HepG2 (cell line): ENCODE results near the gene RPL36. TPM values are rescaled to one million over a fixed set of nuclear protein-coding genes. Genes with fewer than 3 reads are reported as not detected.

Experiments
- ATAC-seq: fragments of 200-7000 bp; cut with Tn5 transposase; 3 replicates; pipeline ENCODE4 v1.9.1; 2020; ENCODE audit warnings: mild to moderate bottlenecking, moderate library complexity
- BruUV-seq: library from RNA; stranded (reverse); fragments of 400-500 nt; replicated peaks from 2 replicates; lab custom pipeline; 2021; lab: Mats Ljungman, UMichigan
- CTCF ChIA-PET: fragments of 300-600 bp; formaldehyde crosslinking; extraction: SDS; loops from one replicate; lab custom pipeline; 2021; ENCODE audit warnings: low total read pairs, inconsistent platforms, low intra/inter-chr PET ratio; lab: Yijun Ruan, JAX
- POLR2A ChIA-PET: fragments of 350-600 bp; sonication (Branson Sonifier 250); formaldehyde crosslinking; loops from one replicate; lab custom pipeline; 2020; ENCODE audit warnings: antibody characterized with exemption, inconsistent platforms; lab: Yijun Ruan, JAX
- DNase-seq: peaks from one replicate; pipeline ENCODE4 v3.0.0-alpha.2; 2015; ENCODE audit warnings: low spot score
- FAIRE-seq: peaks from 3 replicates; lab custom pipeline; 2011; peaks lifted over from hg19 to GRCh38; lab: Jason Lieb, UNC
- H2AFZ ChIP-seq: one replicate; pipeline ENCODE4 v1.6.1; 2011; ENCODE audit warnings: low read length, inconsistent platforms
- H3K27ac ChIP-seq: fragments of 300-600 bp; 3 replicates; pipeline ENCODE4 v1.8.0; 2011; ENCODE audit warnings: mixed run types, mild to moderate bottlenecking, mixed read lengths, low read length, inconsistent platforms; ENCODE audit not compliant: insufficient read depth; ENCODE audit errors: extremely low read length
- H3K27me3 ChIP-seq, 2 experiments: fragments of 200-600 bp in 1 of 2; 2 replicates in 1 of 2; 3 replicates in 1 of 2; pipeline versions ENCODE4 v1.6.0 to v1.8.0; 2011; ENCODE audit warnings: low read length in 2 of 2, mild to moderate bottlenecking in 2 of 2, moderate library complexity in 2 of 2, inconsistent platforms in 1 of 2; ENCODE audit not compliant: insufficient read depth in 2 of 2, control insufficient read depth in 1 of 2
- H3K36me3 ChIP-seq, 2 experiments: fragments of 200-600 bp in 1 of 2; replicated peaks in 1 of 2; 2 replicates in 1 of 2; 3 replicates in 1 of 2; pipeline versions ENCODE4 v1.5.1 to v1.8.0; 2011; ENCODE audit warnings: low read length in 2 of 2, inconsistent platforms in 1 of 2; ENCODE audit not compliant: insufficient read depth in 2 of 2, control insufficient read depth in 1 of 2
- H3K4me1 ChIP-seq: 2 replicates; pipeline ENCODE4 v1.5.1; 2012; ENCODE audit warnings: low read length, inconsistent platforms; ENCODE audit not compliant: insufficient read depth
- H3K4me2 ChIP-seq: 2 replicates; pipeline ENCODE4 v1.6.0; 2011; ENCODE audit warnings: low read depth, low read length, inconsistent platforms
- H3K4me3 ChIP-seq, 3 experiments: fragments of 200-600 bp in 1 of 3; sonication (generic), shearing (Covaris generic) in 1 of 3; replicated peaks in 1 of 3; 2 replicates each; pipeline ENCODE4 v1.5.1; 2011 to 2016; ENCODE audit warnings: low read length in 3 of 3, inconsistent platforms in 2 of 3, low read depth in 2 of 3, mild to moderate bottlenecking in 2 of 3, control low read depth in 1 of 3, mixed read lengths in 1 of 3; ENCODE audit not compliant: insufficient read depth in 1 of 3
- H3K79me2 ChIP-seq: one replicate; pipeline ENCODE4 v1.6.1; 2011; ENCODE audit warnings: low read length, inconsistent platforms; ENCODE audit not compliant: insufficient read depth
- H3K9ac ChIP-seq: 2 replicates; pipeline ENCODE4 v1.6.0; 2011; ENCODE audit warnings: mild to moderate bottlenecking, low read depth, low read length, inconsistent platforms; ENCODE audit not compliant: insufficient read depth
- H3K9me3 ChIP-seq: 2 replicates; pipeline ENCODE4 v1.5.1; 2012; ENCODE audit warnings: mild to moderate bottlenecking, low read length
- H4K20me1 ChIP-seq: 2 replicates; pipeline ENCODE4 v1.6.0; 2011; ENCODE audit warnings: inconsistent platforms, mild to moderate bottlenecking, low read length, moderate library complexity; ENCODE audit not compliant: insufficient read depth
- BCL3 ChIP-seq: sonication (generic); formaldehyde crosslinking; IDR thresholded peaks from 2 replicates; pipeline ENCODE4 v1.5.1; 2020; ENCODE audit warnings: mild to moderate bottlenecking, missing genetic modification reagents, moderate library complexity
- REPIN1 ChIP-seq: sonication (generic); formaldehyde crosslinking; IDR thresholded peaks from 2 replicates; pipeline ENCODE4 v1.8.0; 2022; ENCODE audit warnings: missing genetic modification reagents, low read depth, mild to moderate bottlenecking, borderline replicate concordance
- SKI ChIP-seq: fragments of 450-650 bp; IDR thresholded peaks from one replicate; pipeline ENCODE4 v1.6.1; 2018; ENCODE audit warnings: mild to moderate bottlenecking; ENCODE audit not compliant: partially characterized antibody
- SNAPC5 ChIP-seq: sonication (generic); formaldehyde crosslinking; IDR thresholded peaks from 2 replicates; pipeline ENCODE4 v1.8.1; 2023; ENCODE audit warnings: mild to moderate bottlenecking, missing genetic modification reagents, borderline replicate concordance
- ZNF570 ChIP-seq: sonication (generic); formaldehyde crosslinking; IDR thresholded peaks from 2 replicates; pipeline ENCODE4 v1.4.0; 2020; ENCODE audit warnings: mild to moderate bottlenecking, missing genetic modification reagents, borderline replicate concordance
- ZNF619 ChIP-seq: sonication (generic); formaldehyde crosslinking; IDR thresholded peaks from 2 replicates; pipeline ENCODE4 v1.4.0; 2020; ENCODE audit warnings: mild to moderate bottlenecking, missing genetic modification reagents
- WGBS: methylation state at CpG from one replicate; pipeline ENCODE4 v1.1.6; 2017; ENCODE audit warnings: low lambda C conversion rate; 5-methylcytosine and 5-hydroxymethylcytosine counted together
- in situ Hi-C: cut with HindIII; loops from 2 replicates; pipeline ENCODE4 v1.10.0; 2017; ENCODE audit warnings: low pct_unique_long_range_greater_than_20kb; ENCODE audit not compliant: extremely low pct_ligation_motif_present
- intact Hi-C: fragments of 100-400 bp; cut with micrococcal nuclease; formaldehyde crosslinking; loops from one replicate; pipeline ENCODE4 v1.10.0; 2022; ENCODE audit not compliant: unreplicated experiment
- polyA plus RNA-seq, 8 experiments: library from polyadenylated mRNA; depleted of rRNA in 3 of 8; stranded (reverse) in 7 of 8; unstranded in 1 of 8; fragments of >200 nt; fragmentation: Illumina TruSeq in 4 of 8; extraction: Trizol in 4 of 8; gene quantifications; 2 replicates each; pipeline versions ENCODE4 v1.2.1 to v1.2.3, GENCODE V29; 2011 to 2016; ENCODE audit warnings: low read depth in 4 of 8, missing spikeins in 1 of 8, mixed read lengths in 1 of 8; ENCODE audit not compliant: insufficient read depth in 1 of 8
- total RNA-seq, 5 experiments: library from RNA; depleted of rRNA; stranded (reverse); fragments of >200 nt; fragmentation: Illumina TruSeq; extraction: Trizol; gene quantifications; 2 replicates each; pipeline ENCODE4 v1.2.3, GENCODE V29; 2016; ENCODE audit warnings: low read depth in 1 of 5

RPL36 gene
- total and polyA plus RNA-seq, 2 of the 13 experiments (the other 11 are each of a cell fraction or from before 2014, with no cell fraction given) = 706 to 740 TPM

- TF ChIP-seq BCL3 (CRISPR knock-in tag) = no peak
- no peak for TF ChIP-seq SNAPC5 (CRISPR knock-in tag)
Observed at GRCh38 chr19:5714816-5715215, 24.7 kb downstream of the RPL36 start (continued).

GRCh38 chr19:5717215-5717935, 27.3 kb downstream of the RPL36 start:
- ChIA-PET POLR2A (interaction anchor here (1.2 to 4.7 kb wide), 5 partner anchors 22 to 97 kb away, joined by 3 to 95 read pairs (median 9); partner anchors contain the start of gene RPL36), CTCF (no interaction called here)
- ATAC-seq (no peak), FAIRE-seq (no peak), DNase-seq (no peak)
- Histone ChIP-seq H3K27me3 (no peaks in the 10 kb centered on the region; a peak in 1 of 5 replicates), H3K36me3 (peaks cover 18 to 41% of the 10 kb centered on the region in 2 experiments; a peak in 4 of 5 replicates), H3K9me3 (no peaks in the 10 kb centered on the region), H3K4me3 (peak overlapping the region in 2 of 3 experiments; percentile 78 to 98; a peak in 3 of 6 replicates), H2AFZ (no peak overlapping the region), H3K79me2 (peaks cover 47% of the 10 kb centered on the region), H3K27ac (peak overlapping the region; percentile 95), H4K20me1 (peaks cover 24% of the 10 kb centered on the region), H3K4me2 (peak overlapping the region; percentile 92), H3K9ac (peak overlapping the region; percentile 93), H3K4me1 (peaks cover 38% of the 10 kb centered on the region)
- BruUV-seq = TSS peak; percentile 41
- in situ Hi-C loops = no loop called here
- intact Hi-C loops = no loop called here
- TF ChIP-seq ZNF619 (CRISPR knock-in tag) (no peak), REPIN1 (CRISPR knock-in tag) (no peak), ZNF570 (CRISPR knock-in tag) (no peak), SKI (no peak)
- 85% methylated on average over 8 of the region's 8 CpGs for WGBS
